NCI-H2081 (cell line): ENCODE data around the gene BLACAT1.

Source experiments
- DNase-seq, 2 experiments: peaks; one replicate each; lab custom pipeline; 2025; lab: John Stamatoyannopoulos, UW

The BLACAT1 gene

GRCh38 chr1:205455581-205456382, at the start of gene BLACAT1:
Gene BLACAT1 (minus strand): TSS chr1:205456045.
- no peak for DNase-seq

DNA sequence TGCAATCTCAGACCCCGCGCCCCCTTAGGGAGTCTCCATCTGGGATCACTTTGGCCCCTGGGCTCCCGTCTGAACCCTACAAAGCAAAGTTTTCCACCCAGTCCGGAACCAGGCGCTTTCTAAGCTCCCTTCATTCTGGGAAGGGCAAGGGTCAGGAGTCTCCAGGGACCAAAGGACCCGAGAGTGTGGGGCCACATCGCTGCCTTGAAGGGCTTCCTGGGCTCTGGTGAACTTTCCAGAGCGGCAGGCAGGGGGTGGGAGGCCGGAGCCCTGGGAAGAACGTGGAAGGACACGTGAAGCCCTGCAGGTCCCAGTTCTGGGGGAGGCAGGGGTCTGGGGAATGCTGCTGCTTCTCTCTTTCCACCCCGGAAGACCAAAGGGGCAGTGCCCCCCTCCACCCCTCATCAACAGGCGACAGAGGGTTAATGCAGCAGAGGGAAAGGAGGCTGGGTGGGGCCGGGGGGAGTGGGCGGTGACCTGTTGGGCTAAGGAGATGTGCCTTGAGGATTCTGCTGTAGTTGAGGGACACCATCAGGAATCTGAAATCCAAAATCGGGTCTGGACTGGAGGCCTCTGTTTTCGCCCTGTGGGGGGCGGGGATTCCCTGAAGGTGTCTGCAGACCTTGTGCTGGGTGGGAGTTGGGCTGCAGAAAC, 49.4 kb upstream of the BLACAT1 start:
- no peak for DNase-seq

GRCh38 chr1:205504311-205505075, 48.6 kb upstream of the BLACAT1 start, which contains the start of gene CDK18:
Gene CDK18 (plus strand): TSS chr1:205504669. CDS start chr1:205523168, 18,499 bp downstream.
- peak; percentile 71 to 76 for DNase-seq

- DNase-seq: no peak
Observed at GRCh38 chr1:205502992-205503391, 47.1 kb upstream of the BLACAT1 start.

DNA sequence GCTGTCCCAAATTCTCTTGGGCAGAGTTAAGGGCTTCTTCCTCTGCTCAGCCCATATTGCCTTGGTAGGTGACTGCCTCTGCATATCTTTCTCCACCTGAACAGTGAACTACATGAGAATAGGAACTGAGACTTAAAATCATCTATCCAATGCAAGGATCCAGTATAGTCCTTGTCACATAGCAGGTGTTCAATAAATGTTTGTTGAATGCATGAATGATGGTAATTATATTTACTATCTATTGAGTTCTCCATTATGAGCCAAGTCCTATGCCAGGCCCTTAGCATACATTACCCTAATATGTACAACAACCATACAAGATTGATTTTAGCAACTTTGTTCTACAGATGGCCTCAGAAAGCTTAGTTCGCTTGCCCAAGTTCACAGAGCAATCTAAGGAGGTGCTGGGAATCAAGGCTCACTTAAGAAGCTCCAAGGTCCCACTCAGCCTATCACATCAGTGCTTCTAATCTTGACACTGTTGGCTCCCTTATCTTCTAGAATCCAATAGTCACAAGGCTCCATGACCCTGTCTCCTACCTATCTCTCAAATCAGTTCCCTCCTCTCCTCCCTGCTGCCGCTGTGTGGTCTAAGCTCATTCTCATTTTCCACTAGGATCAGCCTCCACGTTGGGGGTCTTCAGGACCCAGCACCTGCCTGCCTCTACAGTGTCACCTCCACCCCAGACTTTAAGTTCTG, 46.4 kb upstream of the BLACAT1 start:
- no peak for DNase-seq

GRCh38 chr1:205500240-205501233, 44.7 kb upstream of the BLACAT1 start:
- DNase-seq: no peak

DNA sequence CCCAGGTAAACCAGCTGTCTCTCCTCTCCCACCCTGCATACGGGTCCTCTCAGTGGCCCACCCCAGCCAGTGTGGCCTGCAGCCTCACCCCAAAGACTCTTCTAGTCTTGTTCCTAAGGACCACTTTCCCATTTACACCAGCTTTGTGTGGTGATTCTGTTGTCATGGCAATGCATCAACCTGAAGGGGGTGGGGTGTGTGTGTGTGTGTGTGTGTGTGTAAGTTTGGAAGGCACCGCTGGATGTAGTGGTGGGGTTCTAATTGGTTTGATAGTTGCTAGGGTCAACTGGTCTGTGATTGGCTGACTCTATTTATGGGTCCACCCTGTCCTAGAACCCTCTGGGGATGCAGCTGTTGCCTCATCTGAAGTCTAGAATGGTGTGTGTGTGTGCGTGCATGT, 43.9 kb upstream of the BLACAT1 start:
- DNase-seq: no peak

DNA sequence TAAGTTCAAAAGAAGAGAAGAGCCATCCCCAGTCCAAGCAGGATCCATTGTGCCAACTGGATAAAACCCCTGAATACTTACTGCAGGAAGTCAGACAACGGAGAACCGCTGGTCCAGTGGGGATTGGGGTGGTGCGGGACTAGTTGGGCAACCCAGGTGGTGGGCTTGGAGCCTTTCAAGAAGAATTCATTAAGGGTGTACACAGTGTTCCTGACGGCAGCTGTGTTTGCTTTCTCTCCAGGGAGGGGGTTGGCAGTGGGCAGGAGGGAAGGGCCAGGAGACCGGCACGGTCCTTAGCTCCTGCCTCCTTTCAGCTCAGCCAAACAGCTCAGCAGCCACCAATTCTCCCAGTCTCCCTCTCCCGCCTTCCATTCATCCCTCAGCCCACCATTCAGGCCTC, 41.5 kb upstream of the BLACAT1 start:
- DNase-seq: peak; percentile 93 to 97

DNA sequence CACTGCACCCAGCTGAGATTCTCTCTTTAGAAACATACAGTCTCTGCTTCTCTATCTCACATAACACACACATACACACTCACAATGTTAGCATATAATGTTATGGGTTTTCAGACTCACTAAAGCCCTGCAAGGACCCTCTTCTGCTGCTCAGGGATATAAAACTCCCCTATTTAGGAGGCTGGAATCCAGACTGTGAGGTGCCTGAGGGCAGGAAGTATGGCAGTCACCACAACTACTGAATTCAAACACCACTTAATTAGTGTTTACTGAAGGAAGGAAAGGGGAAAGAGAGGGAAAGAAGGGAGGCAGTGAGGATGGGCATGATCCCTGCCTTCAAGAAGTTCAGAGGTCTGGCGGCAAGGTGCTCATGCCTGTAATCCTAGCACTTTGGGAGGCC, 40.8 kb upstream of the BLACAT1 start:
- DNase-seq: peak; percentile 11 to 20

DNA sequence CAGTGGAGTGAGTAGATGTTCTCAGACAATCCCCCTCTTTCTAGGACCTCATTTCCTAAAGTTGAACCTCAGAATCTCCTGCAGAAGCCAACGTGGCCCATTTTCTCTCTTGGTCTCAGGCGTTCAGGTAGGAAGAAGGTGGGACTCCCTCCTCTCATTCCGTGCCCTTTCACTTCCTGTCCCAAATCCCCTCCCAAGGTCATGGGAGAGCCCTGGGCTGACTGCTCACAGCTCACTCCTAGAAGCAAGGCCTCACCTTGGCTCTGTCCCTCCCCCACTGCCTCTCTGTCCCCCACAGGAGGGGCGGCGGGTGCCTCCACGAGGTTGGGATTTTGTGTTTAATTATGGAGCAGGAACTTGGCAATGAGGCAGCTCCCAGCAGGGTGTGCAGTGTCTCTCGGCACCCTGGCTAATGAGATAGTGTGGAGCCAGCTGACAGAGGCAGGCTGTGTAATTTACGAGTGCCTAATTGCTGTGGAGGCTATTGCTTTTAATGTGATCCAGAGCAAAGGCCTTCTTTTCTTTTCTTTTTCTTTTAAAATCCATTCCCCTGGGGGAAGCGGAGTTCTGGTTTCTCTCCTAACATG, 39.5 kb upstream of the BLACAT1 start:
- peak; percentile 98 to 99 for DNase-seq

GRCh38 chr1:205494115-205494514, 38.3 kb upstream of the BLACAT1 start:
- DNase-seq: no peak

GRCh38 chr1:205493241-205494085, 37.6 kb upstream of the BLACAT1 start:
- DNase-seq: peak; percentile 29 to 53

DNA sequence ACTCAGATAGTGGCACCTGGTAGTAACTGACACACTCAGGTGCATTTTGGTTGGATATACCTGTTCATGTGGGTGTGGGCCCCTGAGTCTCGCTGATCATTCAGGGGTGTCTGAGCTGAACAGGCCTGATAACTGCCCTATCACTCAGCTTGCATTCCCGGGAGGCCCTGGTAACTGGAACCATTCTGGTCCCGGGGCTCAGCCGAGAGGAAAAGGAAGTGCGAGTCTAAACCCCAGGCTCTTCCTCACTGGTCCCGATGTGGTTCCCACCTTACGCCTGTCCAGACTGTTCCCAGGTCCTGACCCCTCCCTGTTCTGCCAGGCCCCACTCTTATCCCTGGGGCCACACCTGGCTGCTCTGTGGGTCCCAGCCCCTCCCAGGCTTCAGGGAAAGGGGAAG, 36.9 kb upstream of the BLACAT1 start:
- peak in 1 of 2 experiments; percentile 47 for DNase-seq

DNA sequence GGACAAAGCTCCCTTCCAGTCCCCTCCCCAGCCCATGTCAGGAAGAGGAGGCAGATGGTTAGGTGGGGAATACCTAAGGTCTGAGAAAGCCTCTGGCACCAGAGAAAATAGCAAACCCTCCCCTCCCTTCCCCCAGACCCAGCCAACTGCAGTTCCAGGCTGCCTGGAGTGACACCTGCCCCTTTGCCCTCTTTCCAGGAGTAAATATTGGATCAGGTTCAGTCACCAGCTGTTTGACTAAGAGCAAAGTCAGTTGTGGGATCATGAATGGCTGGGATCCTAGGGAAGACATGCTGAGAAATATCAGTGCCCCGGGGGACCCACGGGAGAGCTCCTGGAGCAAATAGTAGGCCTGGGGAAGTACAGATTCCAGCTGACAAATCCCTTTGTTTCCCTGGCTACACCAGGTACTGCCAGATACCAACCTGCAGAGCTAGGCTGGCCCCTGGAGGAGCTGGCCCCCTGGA, 36.4 kb upstream of the BLACAT1 start:
- peak; percentile 76 to 91 for DNase-seq

GRCh38 chr1:205491794-205492193, 35.9 kb upstream of the BLACAT1 start:
- no peak for DNase-seq

DNA sequence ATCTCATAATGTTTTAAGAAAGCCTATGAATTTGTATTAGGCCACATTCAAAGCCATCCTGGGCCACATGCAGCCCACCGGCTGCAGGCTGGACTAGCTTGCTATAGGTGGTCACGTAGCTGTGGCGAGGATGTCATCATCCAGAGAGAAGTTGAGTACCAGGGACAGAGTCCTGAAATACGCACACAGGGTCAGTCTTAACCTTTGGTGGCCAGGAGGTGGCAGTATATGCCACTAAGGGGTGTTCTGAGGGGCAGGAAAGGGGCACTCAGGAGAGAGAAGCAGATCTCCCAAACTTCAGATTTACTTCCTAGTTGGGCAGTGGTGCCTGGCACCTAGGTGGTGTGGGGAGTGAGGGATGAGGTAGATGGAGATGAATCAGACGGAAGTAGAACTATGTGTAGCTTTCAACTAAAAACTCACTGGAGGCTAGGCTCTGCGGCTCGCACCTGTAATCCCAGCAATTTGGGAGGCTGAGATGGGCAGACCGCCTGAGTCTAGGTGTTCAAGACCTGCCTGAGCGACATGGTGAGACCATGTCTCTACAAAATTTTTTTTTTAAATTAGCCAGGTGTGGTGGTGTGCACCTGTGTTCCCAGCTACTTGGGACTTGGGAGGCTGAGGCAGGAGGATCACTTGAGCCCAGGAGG, 32.4 kb upstream of the BLACAT1 start:
- peak; percentile 74 to 84 for DNase-seq

- no peak for DNase-seq
Observed at GRCh38 chr1:205486258-205486657, 30.4 kb upstream of the BLACAT1 start.
